Keratinocyte (primary cell): Measurements from ENCODE around the gene MYOM1. TPM values are rescaled to one million over a fixed set of nuclear protein-coding genes. Genes with fewer than 3 reads are reported as not detected.

Source experiments
- DNase-seq: peaks from one replicate; pipeline ENCODE4 v3.0.0-alpha.2; 2011; ENCODE audit warnings: low read depth, missing footprints, low spot score
- FAIRE-seq: peaks from 2 replicates; lab custom pipeline; 2011; peaks lifted over from hg19 to GRCh38; lab: Jason Lieb, UNC
- H2AFZ ChIP-seq: 2 replicates; pipeline ENCODE4 v1.6.0; 2012; ENCODE audit warnings: low read length, control low read depth, inconsistent platforms; ENCODE audit not compliant: control insufficient read depth
- H3K27ac ChIP-seq: 2 replicates; pipeline ENCODE4 v1.5.1; 2011; ENCODE audit warnings: low read length; ENCODE audit not compliant: control insufficient read depth, insufficient read depth
- H3K27me3 ChIP-seq: 3 replicates; pipeline ENCODE4 v1.6.0; 2011; ENCODE audit warnings: low read length; ENCODE audit not compliant: control insufficient read depth, insufficient read depth; ENCODE audit errors: extremely low read depth
- H3K36me3 ChIP-seq, 2 experiments: 2 replicates in 1 of 2; 3 replicates in 1 of 2; pipeline ENCODE4 v1.5.1; 2011; ENCODE audit warnings: low read length in 2 of 2, mild to moderate bottlenecking in 1 of 2; ENCODE audit not compliant: control insufficient read depth in 2 of 2, insufficient read depth in 2 of 2; ENCODE audit errors: extremely low read depth in 1 of 2
- H3K4me1 ChIP-seq: 3 replicates; pipeline ENCODE4 v1.5.1; 2011; ENCODE audit warnings: low read length; ENCODE audit not compliant: control insufficient read depth, insufficient read depth; ENCODE audit errors: extremely low read depth
- H3K4me2 ChIP-seq: 3 replicates; pipeline ENCODE4 v1.6.0; 2011; ENCODE audit warnings: low read depth, low read length; ENCODE audit not compliant: control insufficient read depth, insufficient read depth; ENCODE audit errors: extremely low read depth
- H3K4me3 ChIP-seq, 3 experiments: fragments of 200-600 bp in 1 of 3; sonication (generic) in 1 of 3; 2 replicates in 2 of 3; 3 replicates in 1 of 3; pipeline ENCODE4 v1.5.1; 2011 to 2016; ENCODE audit warnings: low read length in 3 of 3, mild to moderate bottlenecking in 3 of 3, control low read depth in 2 of 3, inconsistent platforms in 1 of 3, low read depth in 1 of 3, mixed read lengths in 1 of 3, mixed run types in 1 of 3, moderate library complexity in 1 of 3; ENCODE audit not compliant: control insufficient read depth in 2 of 3, insufficient read depth in 2 of 3; ENCODE audit errors: extremely low read depth in 1 of 3
- H3K79me2 ChIP-seq: 2 replicates; pipeline ENCODE4 v1.6.0; 2012; ENCODE audit warnings: low read length; ENCODE audit not compliant: control insufficient read depth, insufficient read depth
- H3K9ac ChIP-seq: 3 replicates; pipeline ENCODE4 v1.6.0; 2011; ENCODE audit warnings: low read length; ENCODE audit not compliant: control insufficient read depth, insufficient read depth; ENCODE audit errors: extremely low read depth
- H3K9me1 ChIP-seq: 3 replicates; pipeline ENCODE4 v1.6.0; 2011; ENCODE audit warnings: low read length; ENCODE audit not compliant: control insufficient read depth, insufficient read depth; ENCODE audit errors: extremely low read depth
- H3K9me3 ChIP-seq: 2 replicates; pipeline ENCODE4 v1.5.1; 2012; ENCODE audit warnings: low read depth, low read length; ENCODE audit not compliant: control insufficient read depth
- H4K20me1 ChIP-seq: 3 replicates; pipeline ENCODE4 v1.6.0; 2011; ENCODE audit warnings: low read length; ENCODE audit not compliant: control insufficient read depth, insufficient read depth; ENCODE audit errors: extremely low read depth
- CTCF ChIP-seq, 3 experiments: IDR thresholded peaks in 1 of 3; conservative IDR thresholded peaks in 1 of 3; optimal IDR thresholded peaks in 1 of 3; 2 replicates in 2 of 3; 3 replicates in 1 of 3; pipeline versions ENCODE3 to v1.5.1; 2011; ENCODE audit warnings: low read length in 3 of 3, mild to moderate bottlenecking in 3 of 3, moderate library complexity in 2 of 3, control low read depth in 1 of 3, inconsistent platforms in 1 of 3; ENCODE audit not compliant: insufficient read depth in 2 of 3; ENCODE audit errors: extremely low read depth in 1 of 3
- EZH2 ChIP-seq: IDR thresholded peaks from one replicate; pipeline ENCODE4 v1.6.1; 2012; ENCODE audit warnings: inconsistent platforms, mild to moderate bottlenecking, low read length, moderate library complexity
- dilution Hi-C: fragments of 300-500 bp; cut with MboI; formaldehyde crosslinking; loops from one replicate; pipeline ENCODE4 v1.7.0; 2020; ENCODE audit warnings: low sequenced_read_pairs; ENCODE audit not compliant: extremely low pct_ligation_motif_present
- polyA plus RNA-seq, 5 experiments: library from polyadenylated mRNA; depleted of rRNA in 3 of 5; stranded (reverse) in 3 of 5; stranded (forward) in 1 of 5; unstranded in 1 of 5; fragments of >200 nt; gene quantifications; 1 replicate in 1 of 5; 2 replicates in 3 of 5; 3 replicates in 1 of 5; pipeline versions ENCODE4 v1.2.1 to v1.2.3, GENCODE V29; 2011 to 2012; ENCODE audit warnings: missing spikeins in 2 of 5, low read depth in 1 of 5, low replicate concordance in 1 of 5

Gene MYOM1
- polyA plus RNA-seq, 1 donor (not counting 4 experiments of a cell fraction or from before 2014, with no cell fraction given) = 0.03 TPM

GRCh38 chr18:3040881-3041280 is 178.9 kb downstream of the MYOM1 start:
- Histone ChIP-seq H3K9ac (no peak overlapping the region), H3K79me2 (no peaks in the 10 kb centered on the region), H3K9me1 (no peaks in the 10 kb centered on the region), H3K4me3 (no peak overlapping the region), H3K9me3 (no peaks in the 10 kb centered on the region), H2AFZ (no peak overlapping the region), H4K20me1 (no peaks in the 10 kb centered on the region), H3K27me3 (no peaks in the 10 kb centered on the region), H3K4me1 (no peaks in the 10 kb centered on the region), H3K36me3 (no peaks in the 10 kb centered on the region), H3K27ac (no peak overlapping the region), H3K4me2 (no peak overlapping the region)
- TF ChIP-seq CTCF (optimal IDR thresholded peaks at IDR 0.05 in 1 of 3, IDR thresholded peaks at IDR 0.05 in 1 of 3, conservative IDR thresholded peaks at IDR 0.05 in 1 of 3; ENCODE audit: extremely low read depth in 1 of 3, insufficient read depth in 2 of 3, low read length in 3 of 3) (no peak), EZH2 (no peak)
- dilution Hi-C loops = no loop called here
- no peak for DNase-seq
- no peak for FAIRE-seq

- dilution Hi-C loops = no loop called here
Measured at GRCh38 chr18:3040173-3040572, 179.6 kb downstream of the MYOM1 start.

More at GRCh38 chr18:3040173-3040572, 179.6 kb downstream of the MYOM1 start:
- H3K9me1 ChIP-seq = no peaks in the 10 kb centered on the region
- H2AFZ ChIP-seq = no peak overlapping the region
- no peak overlapping the region for H3K4me3 ChIP-seq
- DNase-seq (no peak), FAIRE-seq (no peak)
- H3K79me2 ChIP-seq = no peaks in the 10 kb centered on the region
- no peak overlapping the region for H3K4me2 ChIP-seq
- TF ChIP-seq EZH2 = no peak
- TF ChIP-seq CTCF (optimal IDR thresholded peaks at IDR 0.05 in 1 of 3, IDR thresholded peaks at IDR 0.05 in 1 of 3, conservative IDR thresholded peaks at IDR 0.05 in 1 of 3; ENCODE audit: extremely low read depth in 1 of 3, insufficient read depth in 2 of 3, low read length in 3 of 3) = no peak
- H3K4me1 ChIP-seq = no peaks in the 10 kb centered on the region
- no peak overlapping the region for H3K27ac ChIP-seq
- H3K9ac ChIP-seq = no peak overlapping the region
- H3K36me3 ChIP-seq = no peaks in the 10 kb centered on the region
- H4K20me1 ChIP-seq = no peaks in the 10 kb centered on the region
- H3K9me3 ChIP-seq = no peaks in the 10 kb centered on the region
- H3K27me3 ChIP-seq = no peaks in the 10 kb centered on the region
